BLaER1 (cell line): ENCODE results near the gene PRKCE.

Experiments used
- H3K27ac ChIP-seq: shearing (Covaris generic); formaldehyde crosslinking; 2 replicates; pipeline ENCODE4 v1.8.1; 2022
- H3K27me3 ChIP-seq: shearing (Covaris generic); formaldehyde crosslinking; 2 replicates; pipeline ENCODE4 v1.8.1; 2022
- H3K36me3 ChIP-seq: shearing (Covaris generic); formaldehyde crosslinking; 2 replicates; pipeline ENCODE4 v1.8.1; 2022
- H3K4me1 ChIP-seq: shearing (Covaris generic); formaldehyde crosslinking; 2 replicates; pipeline ENCODE4 v1.8.1; 2022
- H3K4me2 ChIP-seq: shearing (Covaris generic); formaldehyde crosslinking; 2 replicates; pipeline ENCODE4 v1.8.1; 2022
- H3K4me3 ChIP-seq: shearing (Covaris generic); formaldehyde crosslinking; 2 replicates; pipeline ENCODE4 v1.8.1; 2022
- H3K9ac ChIP-seq: shearing (Covaris generic); formaldehyde crosslinking; 2 replicates; pipeline ENCODE4 v1.8.1; 2022
- H3K9me3 ChIP-seq: shearing (Covaris generic); formaldehyde crosslinking; 2 replicates; pipeline ENCODE4 v1.8.1; 2022
- H4K20me1 ChIP-seq: shearing (Covaris generic); formaldehyde crosslinking; 2 replicates; pipeline ENCODE4 v1.8.1; 2022
- Cebpa-rat ChIP-seq: shearing (Covaris generic); IDR thresholded peaks from 2 replicates; pipeline ENCODE4 v1.8.1; 2022

The PRKCE gene

GRCh38 chr2:46030330-46030729 is 378.9 kb downstream of the PRKCE start:
- peaks cover 15% of the 10 kb centered on the region; the same call in 1 of the 2 replicates for H4K20me1 ChIP-seq
- no peak overlapping the region for H3K4me2 ChIP-seq
- H3K36me3 ChIP-seq, result peaks cover 100% of the 10 kb centered on the region
- H3K4me3 ChIP-seq, result no peak overlapping the region
- no peaks in the 10 kb centered on the region; the same call in 1 of the 2 replicates for H3K4me1 ChIP-seq
- no peak for TF ChIP-seq Cebpa-rat
- H3K9ac ChIP-seq, result no peak overlapping the region
- H3K27ac ChIP-seq, result no peak overlapping the region
- no peaks in the 10 kb centered on the region for H3K27me3 ChIP-seq
- H3K9me3 ChIP-seq, result no peaks in the 10 kb centered on the region

- no peak for TF ChIP-seq Cebpa-rat
- Histone ChIP-seq H3K4me1 (no peaks in the 10 kb centered on the region; the same call in 1 of the 2 replicates), H3K27ac (no peak overlapping the region), H3K4me2 (no peak overlapping the region), H3K36me3 (peaks cover 100% of the 10 kb centered on the region), H3K9me3 (no peaks in the 10 kb centered on the region), H3K9ac (no peak overlapping the region), H3K27me3 (no peaks in the 10 kb centered on the region), H3K4me3 (no peak overlapping the region), H4K20me1 (peaks cover 22% of the 10 kb centered on the region; the same call in 1 of the 2 replicates)
Measured at GRCh38 chr2:46032161-46032813, 380.8 kb downstream of the PRKCE start.

GRCh38 chr2:46032996-46033395 is 381.5 kb downstream of the PRKCE start:
- no peaks in the 10 kb centered on the region; the same call in 1 of the 2 replicates for H3K4me1 ChIP-seq
- no peak overlapping the region for H3K9ac ChIP-seq
- H3K36me3 ChIP-seq, result peaks cover 100% of the 10 kb centered on the region
- H4K20me1 ChIP-seq, result peaks cover 22% of the 10 kb centered on the region; the same call in 1 of the 2 replicates
- TF ChIP-seq Cebpa-rat, result no peak
- no peaks in the 10 kb centered on the region for H3K27me3 ChIP-seq
- no peak overlapping the region for H3K27ac ChIP-seq
- no peak overlapping the region for H3K4me3 ChIP-seq
- H3K4me2 ChIP-seq, result no peak overlapping the region
- no peaks in the 10 kb centered on the region for H3K9me3 ChIP-seq

- no peaks in the 10 kb centered on the region for H3K27me3 ChIP-seq
- TF ChIP-seq Cebpa-rat, result no peak
- H3K9me3 ChIP-seq, result no peaks in the 10 kb centered on the region
- peaks cover 100% of the 10 kb centered on the region for H3K36me3 ChIP-seq
- H4K20me1 ChIP-seq, result peaks cover 22% of the 10 kb centered on the region; the same call in 1 of the 2 replicates
- H3K4me2 ChIP-seq, result no peak overlapping the region
- no peaks in the 10 kb centered on the region; the same call in 1 of the 2 replicates for H3K4me1 ChIP-seq
- H3K27ac ChIP-seq, result no peak overlapping the region
- H3K9ac ChIP-seq, result no peak overlapping the region
- no peak overlapping the region for H3K4me3 ChIP-seq
Measured at GRCh38 chr2:46034535-46034934, 383.1 kb downstream of the PRKCE start.

- Histone ChIP-seq H3K36me3 (peaks cover 100% of the 10 kb centered on the region), H3K27ac (no peak overlapping the region), H3K9me3 (no peaks in the 10 kb centered on the region), H4K20me1 (peaks cover 22% of the 10 kb centered on the region; the same call in 1 of the 2 replicates), H3K4me1 (no peaks in the 10 kb centered on the region), H3K9ac (no peak overlapping the region), H3K27me3 (no peaks in the 10 kb centered on the region), H3K4me2 (no peak overlapping the region), H3K4me3 (no peak overlapping the region)
- TF ChIP-seq Cebpa-rat, result no peak
Measured at GRCh38 chr2:46036929-46037328, 385.5 kb downstream of the PRKCE start.

- Histone ChIP-seq H3K9me3 (no peaks in the 10 kb centered on the region), H3K27me3 (no peaks in the 10 kb centered on the region), H3K36me3 (peaks cover 99% of the 10 kb centered on the region), H3K4me1 (no peaks in the 10 kb centered on the region), H3K4me3 (no peak overlapping the region), H3K9ac (no peak overlapping the region), H3K4me2 (no peak overlapping the region), H3K27ac (no peak overlapping the region), H4K20me1 (0 out of 2 replicates have a peak, but pooled peaks cover 19% of the 10 kb centered on the region)
- no peak for TF ChIP-seq Cebpa-rat
Measured at GRCh38 chr2:46039543-46040303, 388.2 kb downstream of the PRKCE start.

GRCh38 chr2:46040563-46041155 is 389.2 kb downstream of the PRKCE start:
- H3K27me3 ChIP-seq, result no peaks in the 10 kb centered on the region
- H3K9ac ChIP-seq, result no peak overlapping the region
- no peak overlapping the region for H3K4me2 ChIP-seq
- no peak overlapping the region for H3K4me3 ChIP-seq
- H3K27ac ChIP-seq, result no peak overlapping the region
- no peak for TF ChIP-seq Cebpa-rat
- H3K4me1 ChIP-seq, result no peaks in the 10 kb centered on the region
- peaks cover 99% of the 10 kb centered on the region for H3K36me3 ChIP-seq
- no peaks in the 10 kb centered on the region for H3K9me3 ChIP-seq
- H4K20me1 ChIP-seq, result 0 out of 2 replicates have a peak, but pooled peaks cover 20% of the 10 kb centered on the region

GRCh38 chr2:46041434-46041833 is 390.0 kb downstream of the PRKCE start:
- Histone ChIP-seq H3K9ac (no peak overlapping the region), H3K4me2 (no peak overlapping the region), H3K27ac (no peak overlapping the region), H4K20me1 (0 out of 2 replicates have a peak, but pooled peaks cover 18% of the 10 kb centered on the region), H3K4me1 (no peaks in the 10 kb centered on the region), H3K36me3 (peaks cover 99% of the 10 kb centered on the region), H3K9me3 (no peaks in the 10 kb centered on the region), H3K4me3 (no peak overlapping the region), H3K27me3 (no peaks in the 10 kb centered on the region)
- no peak for TF ChIP-seq Cebpa-rat

- no peak overlapping the region for H3K9ac ChIP-seq
- no peaks in the 10 kb centered on the region for H3K27me3 ChIP-seq
- H3K36me3 ChIP-seq, result peaks cover 99% of the 10 kb centered on the region
- H3K4me1 ChIP-seq, result no peaks in the 10 kb centered on the region
- H3K27ac ChIP-seq, result no peak overlapping the region
- no peak overlapping the region for H3K4me2 ChIP-seq
- no peak overlapping the region for H3K4me3 ChIP-seq
- H3K9me3 ChIP-seq, result no peaks in the 10 kb centered on the region
- H4K20me1 ChIP-seq, result 0 out of 2 replicates have a peak, but pooled peaks cover 12% of the 10 kb centered on the region
- TF ChIP-seq Cebpa-rat, result no peak
Measured at GRCh38 chr2:46042207-46042637, 390.7 kb downstream of the PRKCE start.
